Right lobe of liver (tissue), 4 donors: ENCODE results near the gene ISYNA1.

Source experiments
- POLR2A ChIP-seq: fragments of 450-650 bp; IDR thresholded peaks from one replicate; pipeline ENCODE4 v1.6.1; 2017; ENCODE audit warnings: antibody characterized with exemption, mild to moderate bottlenecking
- TF ChIP-seq, protein P1 (sequence below), 4 donors: fragments of 200-600 bp in 3 of 4; fragments of 450-650 bp in 1 of 4; IDR thresholded peaks; one replicate each; pipeline versions ENCODE4 v1.5.1 to v1.8.0; 2016 to 2022; ENCODE audit warnings: antibody characterized with exemption in 4 of 4, mild to moderate bottlenecking in 2 of 4
- donor health status: DM: no; HTN: no; CAD: no.
- donor health status: DM: no; HTN: no; CAD: no.
- donor health status: DM: no; HTN: yes; CAD: no.

DNA sequence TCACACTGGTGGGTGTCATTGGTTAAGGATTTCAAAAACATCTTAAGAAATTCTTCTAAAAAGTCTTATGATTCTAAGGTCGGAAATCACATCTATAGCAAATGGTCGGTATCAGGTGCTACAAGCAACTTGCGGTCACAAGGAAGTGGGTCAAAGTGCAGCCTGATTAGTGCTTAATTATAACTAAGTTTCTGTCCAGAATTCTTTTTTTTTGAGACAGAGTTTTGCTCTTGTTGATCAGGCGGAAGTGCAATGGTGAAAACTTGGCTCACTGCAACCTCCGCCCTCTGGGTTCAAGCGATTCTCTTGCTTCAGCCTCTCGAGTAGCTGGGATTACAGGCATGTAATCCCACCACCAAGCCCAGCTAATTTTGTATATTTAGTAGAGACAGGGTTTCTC lies 53.2 kb downstream of the ISYNA1 start:
- TF ChIP-seq, protein P1, sequence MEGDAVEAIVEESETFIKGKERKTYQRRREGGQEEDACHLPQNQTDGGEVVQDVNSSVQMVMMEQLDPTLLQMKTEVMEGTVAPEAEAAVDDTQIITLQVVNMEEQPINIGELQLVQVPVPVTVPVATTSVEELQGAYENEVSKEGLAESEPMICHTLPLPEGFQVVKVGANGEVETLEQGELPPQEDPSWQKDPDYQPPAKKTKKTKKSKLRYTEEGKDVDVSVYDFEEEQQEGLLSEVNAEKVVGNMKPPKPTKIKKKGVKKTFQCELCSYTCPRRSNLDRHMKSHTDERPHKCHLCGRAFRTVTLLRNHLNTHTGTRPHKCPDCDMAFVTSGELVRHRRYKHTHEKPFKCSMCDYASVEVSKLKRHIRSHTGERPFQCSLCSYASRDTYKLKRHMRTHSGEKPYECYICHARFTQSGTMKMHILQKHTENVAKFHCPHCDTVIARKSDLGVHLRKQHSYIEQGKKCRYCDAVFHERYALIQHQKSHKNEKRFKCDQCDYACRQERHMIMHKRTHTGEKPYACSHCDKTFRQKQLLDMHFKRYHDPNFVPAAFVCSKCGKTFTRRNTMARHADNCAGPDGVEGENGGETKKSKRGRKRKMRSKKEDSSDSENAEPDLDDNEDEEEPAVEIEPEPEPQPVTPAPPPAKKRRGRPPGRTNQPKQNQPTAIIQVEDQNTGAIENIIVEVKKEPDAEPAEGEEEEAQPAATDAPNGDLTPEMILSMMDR (IDR thresholded peaks at IDR 0.05): no peak
- no peak for TF ChIP-seq POLR2A
